Measurements from ENCODE around the gene TRMT1. TPM values are rescaled to one million over a fixed set of nuclear protein-coding genes. Genes with fewer than 3 reads are reported as not detected.

TRMT1 gene
- total RNA-seq, 1 experiment from 2014 or later: 91.8 TPM

- ATAC-seq (no peak), DNase-seq (no peak)
- Histone ChIP-seq H3K4me2 (ENCODE audit: low read length) (no peak overlapping the region), H2AFZ (ENCODE audit: low read length) (no peak overlapping the region), H4K20me1 (ENCODE audit: low read length) (peaks cover 4% of the 10 kb centered on the region; the same call in 1 of the 2 replicates), H3K27ac (ENCODE audit: low read length) (no peak overlapping the region), H3K27me3 (ENCODE audit: low read length) (no peaks in the 10 kb centered on the region), H3K9me3 (ENCODE audit: low read length) (no peaks in the 10 kb centered on the region), H3K36me3 (ENCODE audit: low read depth, low read length) (peaks cover 44% of the 10 kb centered on the region; the same call in 1 of the 2 replicates), H3K9ac (ENCODE audit: low read length) (no peak overlapping the region), H3K9me2 (replicated peaks; ENCODE audit: low read length) (no peaks in the 10 kb centered on the region), H3K4me3 (ENCODE audit: low read length) (no peak overlapping the region), H3K4me1 (ENCODE audit: insufficient read depth, low read length) (peaks cover under 1% of the 10 kb centered on the region; the same call in 1 of the 2 replicates), H3K79me2 (ENCODE audit: low read length) (peaks cover 30% of the 10 kb centered on the region), H3F3A (ENCODE audit: low read length, unreplicated experiment) (peaks cover under 1% of the 10 kb centered on the region)
- ChIA-PET CTCF (no interaction called here), POLR2A (ENCODE audit: unreplicated experiment) (no interaction called here)
- intact Hi-C loops (cut with micrococcal nuclease): no loop called here
- TF ChIP-seq CTCF (conservative IDR thresholded peaks at IDR 0.05; ENCODE audit: low read depth, low read length) (no peak), EZH2 (IDR thresholded peaks at IDR 0.05; ENCODE audit: low read length, unreplicated experiment) (no peak), EZH2phosphoT487 (IDR thresholded peaks at IDR 0.05; ENCODE audit: borderline replicate concordance, low read length) (no peak)
- BruUV-seq (replicated peaks): no TSS peak
Observed at GRCh38 chr19:13137290-13137794, 20.8 kb upstream of the TRMT1 start.

GRCh38 chr19:13135068-13136062 is 18.8 kb upstream of the TRMT1 start:
- H4K20me1 ChIP-seq (ENCODE audit: low read length): peaks cover 14% of the 10 kb centered on the region; the same call in 1 of the 2 replicates
- no peak overlapping the region for H3K4me2 ChIP-seq (ENCODE audit: low read length)
- H3K9me2 ChIP-seq (replicated peaks; ENCODE audit: low read length): no peaks in the 10 kb centered on the region
- TF ChIP-seq CTCF (conservative IDR thresholded peaks at IDR 0.05; ENCODE audit: low read depth, low read length) (no peak), EZH2phosphoT487 (IDR thresholded peaks at IDR 0.05; ENCODE audit: borderline replicate concordance, low read length) (no peak), EZH2 (IDR thresholded peaks at IDR 0.05; ENCODE audit: low read length, unreplicated experiment) (no peak)
- ChIA-PET CTCF (no interaction called here), POLR2A (ENCODE audit: unreplicated experiment) (no interaction called here)
- H3K27ac ChIP-seq (ENCODE audit: low read length): no peak overlapping the region
- H3K27me3 ChIP-seq (ENCODE audit: low read length): no peaks in the 10 kb centered on the region
- H3K9me3 ChIP-seq (ENCODE audit: low read length): no peaks in the 10 kb centered on the region
- peaks cover 4% of the 10 kb centered on the region for H3F3A ChIP-seq (ENCODE audit: low read length, unreplicated experiment)
- ATAC-seq: no peak
- H3K36me3 ChIP-seq (ENCODE audit: low read depth, low read length): peaks cover 44% of the 10 kb centered on the region; the same call in 1 of the 2 replicates
- peaks cover 50% of the 10 kb centered on the region for H3K79me2 ChIP-seq (ENCODE audit: low read length)
- H3K9ac ChIP-seq (ENCODE audit: low read length): no peak overlapping the region
- intact Hi-C loops (cut with micrococcal nuclease): no loop called here
- DNase-seq: no peak
- no peak overlapping the region for H3K4me3 ChIP-seq (ENCODE audit: low read length)
- H3K4me1 ChIP-seq (ENCODE audit: insufficient read depth, low read length): no peaks in the 10 kb centered on the region
- BruUV-seq (replicated peaks): no TSS peak
- no peak overlapping the region for H2AFZ ChIP-seq (ENCODE audit: low read length)

All from PC-3 (cell line).